Karpas-422 (cell line): ENCODE measurements around the gene HS6ST1. TPM values are rescaled to one million over a fixed set of nuclear protein-coding genes. Genes with fewer than 3 reads are reported as not detected.

Experiments
- DNase-seq: peaks from one replicate; pipeline ENCODE4 v3.0.0-alpha.2; 2015
- H2AFZ ChIP-seq: fragments of 200-600 bp; sonication (generic); 2 replicates; pipeline ENCODE4 v1.6.1; 2014; ENCODE audit warnings: antibody characterized with exemption, low read length, mixed read lengths
- H3K27ac ChIP-seq: fragments of 200-600 bp; sonication (generic); 2 replicates; pipeline ENCODE4 v1.5.1; 2014; ENCODE audit warnings: mild to moderate bottlenecking, low read length, moderate library complexity
- H3K27me3 ChIP-seq: fragments of 200-600 bp; sonication (generic); 2 replicates; pipeline ENCODE4 v1.6.1; 2014; ENCODE audit warnings: low read length, mixed read lengths
- H3K36me3 ChIP-seq: fragments of 200-600 bp; sonication (generic); 2 replicates; pipeline ENCODE4 v1.6.1; 2014; ENCODE audit warnings: low read length, mixed read lengths; ENCODE audit not compliant: insufficient read depth
- H3K4me1 ChIP-seq: fragments of 200-600 bp; sonication (generic); 2 replicates; pipeline ENCODE4 v1.6.1; 2014; ENCODE audit warnings: mild to moderate bottlenecking, low read length, mixed read lengths
- H3K4me2 ChIP-seq: fragments of 200-600 bp; sonication (generic); 2 replicates; pipeline ENCODE4 v1.6.1; 2014; ENCODE audit warnings: low read length, low read depth, mild to moderate bottlenecking; ENCODE audit not compliant: poor library complexity, severe bottlenecking
- H3K4me3 ChIP-seq: fragments of 200-600 bp; sonication (generic); 2 replicates; pipeline ENCODE4 v1.5.1; 2014; ENCODE audit warnings: mild to moderate bottlenecking, antibody characterized with exemption, low read length, mixed read lengths
- H3K79me2 ChIP-seq: fragments of 200-600 bp; sonication (generic); 2 replicates; pipeline ENCODE4 v1.6.1; 2014; ENCODE audit warnings: mild to moderate bottlenecking, low read length, mixed read lengths
- H3K9ac ChIP-seq: fragments of 200-600 bp; sonication (generic); 2 replicates; pipeline ENCODE4 v1.6.0; 2014; ENCODE audit warnings: low read length
- H3K9me2 ChIP-seq: fragments of 200-600 bp; sonication (generic), shearing (Covaris generic); replicated peaks from 2 replicates; pipeline ENCODE4 v1.6.0; 2014; ENCODE audit warnings: mild to moderate bottlenecking, low read length, moderate library complexity; ENCODE audit not compliant: insufficient read depth
- H3K9me3 ChIP-seq: fragments of 300-700, 200-600 bp; sonication (generic); 2 replicates; pipeline ENCODE4 v1.6.1; 2014; ENCODE audit warnings: low read length, mixed read lengths
- H4K20me1 ChIP-seq: fragments of 200-600 bp; sonication (generic); 2 replicates; pipeline ENCODE4 v1.6.1; 2014; ENCODE audit warnings: mild to moderate bottlenecking, antibody characterized with exemption, low read length, low read depth; ENCODE audit not compliant: insufficient read depth
- total RNA-seq: library from RNA; depleted of rRNA; stranded (reverse); fragments of >200 nt; shearing (Covaris generic); gene quantifications from 2 replicates; pipeline ENCODE4 v1.2.3, GENCODE V29; 2014; ENCODE audit warnings: low replicate concordance

The HS6ST1 gene
- total RNA-seq, 1 experiment from 2014 or later = 3.3 TPM

- no peak overlapping the region for H3K4me2 ChIP-seq
- no peak for DNase-seq
Measured at GRCh38 chr2:128311755-128312341, 6.8 kb downstream of the HS6ST1 start.

GRCh38 chr2:128311216-128311754 is 7.4 kb downstream of the HS6ST1 start:
- Histone ChIP-seq H3K27ac (no peak overlapping the region), H3K27me3 (no peaks in the 10 kb centered on the region), H3K79me2 (no peaks in the 10 kb centered on the region), H3K36me3 (no peaks in the 10 kb centered on the region), H3K9me3 (no peaks in the 10 kb centered on the region), H3K4me1 (peaks cover 4% of the 10 kb centered on the region), H3K9ac (no peak overlapping the region), H3K9me2 (no peaks in the 10 kb centered on the region), H3K4me3 (no peak overlapping the region), H3K4me2 (no peak overlapping the region), H4K20me1 (peaks cover 82% of the 10 kb centered on the region), H2AFZ (no peak overlapping the region)
- DNase-seq = no peak

More at GRCh38 chr2:128311755-128312341, 6.8 kb downstream of the HS6ST1 start:
- Histone ChIP-seq H3K36me3 (no peaks in the 10 kb centered on the region), H3K9ac (no peak overlapping the region), H4K20me1 (peaks cover 82% of the 10 kb centered on the region), H3K79me2 (no peaks in the 10 kb centered on the region), H3K9me2 (no peaks in the 10 kb centered on the region), H3K4me3 (no peak overlapping the region), H3K27me3 (no peaks in the 10 kb centered on the region), H3K9me3 (no peaks in the 10 kb centered on the region), H2AFZ (no peak overlapping the region), H3K4me1 (peaks cover 2% of the 10 kb centered on the region), H3K27ac (no peak overlapping the region)

GRCh38 chr2:128310761-128311160 is 7.9 kb downstream of the HS6ST1 start:
- no peak overlapping the region for H2AFZ ChIP-seq
- no peak overlapping the region for H3K4me3 ChIP-seq
- no peak overlapping the region for H3K27ac ChIP-seq
- DNase-seq = no peak
- H3K9ac ChIP-seq = no peak overlapping the region
- peaks cover 82% of the 10 kb centered on the region for H4K20me1 ChIP-seq
- no peak overlapping the region for H3K4me2 ChIP-seq
- no peaks in the 10 kb centered on the region for H3K79me2 ChIP-seq
- H3K9me3 ChIP-seq = no peaks in the 10 kb centered on the region
- H3K4me1 ChIP-seq = peaks cover 10% of the 10 kb centered on the region
- no peaks in the 10 kb centered on the region for H3K27me3 ChIP-seq
- no peaks in the 10 kb centered on the region for H3K9me2 ChIP-seq
- no peaks in the 10 kb centered on the region for H3K36me3 ChIP-seq

- H3K9me3 ChIP-seq = no peaks in the 10 kb centered on the region
- H2AFZ ChIP-seq = no peak overlapping the region
- H3K4me2 ChIP-seq = no peak overlapping the region
- no peaks in the 10 kb centered on the region for H3K36me3 ChIP-seq
- H3K4me1 ChIP-seq = peaks cover 15% of the 10 kb centered on the region
- no peaks in the 10 kb centered on the region for H3K9me2 ChIP-seq
- H3K27me3 ChIP-seq = no peaks in the 10 kb centered on the region
- no peaks in the 10 kb centered on the region for H3K79me2 ChIP-seq
- no peak overlapping the region for H3K9ac ChIP-seq
- DNase-seq = no peak
- no peak overlapping the region for H3K4me3 ChIP-seq
- H4K20me1 ChIP-seq = peaks cover 79% of the 10 kb centered on the region
- no peak overlapping the region for H3K27ac ChIP-seq
Measured at GRCh38 chr2:128310094-128310716, 8.5 kb downstream of the HS6ST1 start.

- Histone ChIP-seq H3K9me2 (no peaks in the 10 kb centered on the region), H2AFZ (no peak overlapping the region), H3K27me3 (no peaks in the 10 kb centered on the region), H3K4me3 (no peak overlapping the region), H4K20me1 (peaks cover 79% of the 10 kb centered on the region), H3K4me2 (no peak overlapping the region), H3K36me3 (no peaks in the 10 kb centered on the region), H3K79me2 (no peaks in the 10 kb centered on the region), H3K27ac (no peak overlapping the region), H3K9me3 (no peaks in the 10 kb centered on the region), H3K9ac (no peak overlapping the region), H3K4me1 (peaks cover 21% of the 10 kb centered on the region)
- no peak for DNase-seq
Measured at GRCh38 chr2:128309280-128310093, 9.2 kb downstream of the HS6ST1 start.

- Histone ChIP-seq H3K27ac (no peak overlapping the region), H3K9me2 (no peaks in the 10 kb centered on the region), H3K27me3 (no peaks in the 10 kb centered on the region), H3K4me2 (no peak overlapping the region), H3K36me3 (no peaks in the 10 kb centered on the region), H3K9ac (no peak overlapping the region), H2AFZ (no peak overlapping the region), H3K9me3 (no peaks in the 10 kb centered on the region), H3K4me3 (no peak overlapping the region), H3K4me1 (peaks cover 21% of the 10 kb centered on the region), H3K79me2 (no peaks in the 10 kb centered on the region), H4K20me1 (peaks cover 79% of the 10 kb centered on the region)
- DNase-seq = no peak
Measured at GRCh38 chr2:128308889-128309279, 9.8 kb downstream of the HS6ST1 start.

- peaks cover 26% of the 10 kb centered on the region for H3K4me1 ChIP-seq
- DNase-seq = no peak
- no peak overlapping the region for H3K4me2 ChIP-seq
- no peaks in the 10 kb centered on the region for H3K9me3 ChIP-seq
- no peak overlapping the region for H3K27ac ChIP-seq
- no peaks in the 10 kb centered on the region for H3K9me2 ChIP-seq
- no peaks in the 10 kb centered on the region for H3K79me2 ChIP-seq
- no peaks in the 10 kb centered on the region for H3K36me3 ChIP-seq
- H3K4me3 ChIP-seq = no peak overlapping the region
- H3K27me3 ChIP-seq = no peaks in the 10 kb centered on the region
- no peak overlapping the region for H2AFZ ChIP-seq
- H4K20me1 ChIP-seq = peaks cover 79% of the 10 kb centered on the region
- H3K9ac ChIP-seq = no peak overlapping the region
Measured at GRCh38 chr2:128308284-128308731, 10.4 kb downstream of the HS6ST1 start.

GRCh38 chr2:128307595-128307994 is 11.1 kb downstream of the HS6ST1 start:
- Histone ChIP-seq H3K9me2 (no peaks in the 10 kb centered on the region), H3K9ac (no peak overlapping the region), H3K4me3 (no peak overlapping the region), H3K36me3 (no peaks in the 10 kb centered on the region), H3K4me2 (no peak overlapping the region), H3K27ac (no peak overlapping the region), H3K79me2 (no peaks in the 10 kb centered on the region), H4K20me1 (peaks cover 86% of the 10 kb centered on the region), H3K4me1 (peaks cover 33% of the 10 kb centered on the region), H3K9me3 (no peaks in the 10 kb centered on the region), H2AFZ (no peak overlapping the region), H3K27me3 (no peaks in the 10 kb centered on the region)
- no peak for DNase-seq
